DOHH2 (cell line): ENCODE measurements around the gene LMO3.

ENCODE experiments used
- EZH2phosphoT487 ChIP-seq: fragments of 200-600 bp; sonication (generic); IDR thresholded peaks from 2 replicates; pipeline ENCODE4 v1.6.1; 2017; ENCODE audit warnings: borderline replicate concordance, mild to moderate bottlenecking, antibody characterized with exemption, low read length, moderate library complexity, mixed read lengths
- TF ChIP-seq, protein P1 (sequence below): fragments of 200-600 bp; sonication (generic); IDR thresholded peaks from one replicate; pipeline ENCODE4 v1.5.1; 2014; ENCODE audit warnings: antibody characterized with exemption, mild to moderate bottlenecking, low read depth, low read length; ENCODE audit not compliant: poor library complexity, severe bottlenecking

DNA sequence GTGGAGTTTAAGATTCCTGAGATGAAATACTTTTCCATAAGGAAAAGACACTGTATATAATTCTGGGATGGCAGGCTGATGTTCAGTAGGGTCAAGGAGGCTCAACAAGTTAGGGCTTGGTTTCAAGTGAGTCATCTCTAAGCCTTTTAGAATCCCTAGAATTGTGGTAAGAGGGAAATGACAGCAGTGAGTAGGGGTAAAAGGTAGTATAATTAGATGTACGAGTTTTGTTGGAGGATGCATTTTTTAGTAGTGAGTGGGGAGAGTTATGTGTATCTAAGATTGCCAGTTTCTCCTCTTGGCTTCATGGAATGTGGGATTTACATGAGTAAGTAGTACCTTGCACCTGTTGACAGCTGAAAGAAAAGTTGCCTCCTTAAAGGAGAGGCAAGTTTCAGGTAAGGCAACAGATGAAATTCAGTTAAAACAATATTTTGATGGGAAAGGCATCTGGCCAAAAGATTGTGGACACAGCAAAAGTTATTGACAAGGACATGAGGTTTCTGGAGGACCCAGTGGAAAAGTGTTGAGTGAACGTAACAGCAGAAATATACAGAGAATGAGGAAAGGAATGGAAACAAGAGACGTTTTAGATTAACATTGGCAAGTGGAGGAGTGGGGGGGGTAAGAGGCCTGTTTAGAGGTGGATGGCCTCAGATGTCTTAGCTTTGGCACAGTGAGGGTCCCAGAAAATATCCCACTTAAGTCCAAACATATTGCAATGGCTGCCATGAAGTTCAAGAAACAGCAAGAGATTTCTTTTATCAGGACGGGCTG, 21.8 kb downstream of the LMO3 start:
- TF ChIP-seq, protein P1, sequence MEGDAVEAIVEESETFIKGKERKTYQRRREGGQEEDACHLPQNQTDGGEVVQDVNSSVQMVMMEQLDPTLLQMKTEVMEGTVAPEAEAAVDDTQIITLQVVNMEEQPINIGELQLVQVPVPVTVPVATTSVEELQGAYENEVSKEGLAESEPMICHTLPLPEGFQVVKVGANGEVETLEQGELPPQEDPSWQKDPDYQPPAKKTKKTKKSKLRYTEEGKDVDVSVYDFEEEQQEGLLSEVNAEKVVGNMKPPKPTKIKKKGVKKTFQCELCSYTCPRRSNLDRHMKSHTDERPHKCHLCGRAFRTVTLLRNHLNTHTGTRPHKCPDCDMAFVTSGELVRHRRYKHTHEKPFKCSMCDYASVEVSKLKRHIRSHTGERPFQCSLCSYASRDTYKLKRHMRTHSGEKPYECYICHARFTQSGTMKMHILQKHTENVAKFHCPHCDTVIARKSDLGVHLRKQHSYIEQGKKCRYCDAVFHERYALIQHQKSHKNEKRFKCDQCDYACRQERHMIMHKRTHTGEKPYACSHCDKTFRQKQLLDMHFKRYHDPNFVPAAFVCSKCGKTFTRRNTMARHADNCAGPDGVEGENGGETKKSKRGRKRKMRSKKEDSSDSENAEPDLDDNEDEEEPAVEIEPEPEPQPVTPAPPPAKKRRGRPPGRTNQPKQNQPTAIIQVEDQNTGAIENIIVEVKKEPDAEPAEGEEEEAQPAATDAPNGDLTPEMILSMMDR, result no peak
- no peak for TF ChIP-seq EZH2phosphoT487
